NCI-H2171 treated with DMSO at 0.1 percent for 48 hours (cell line): ENCODE data around the gene NIM1K.
"Not testable (repeated sequence)": the region's sequence is repeated elsewhere in the genome, so short reads cannot be mapped to it uniquely, and the experiment has no call there.

Source experiments
- DNase-seq: peaks from one replicate; lab custom pipeline; 2025; lab: John Stamatoyannopoulos, UW

NIM1K gene

DNA sequence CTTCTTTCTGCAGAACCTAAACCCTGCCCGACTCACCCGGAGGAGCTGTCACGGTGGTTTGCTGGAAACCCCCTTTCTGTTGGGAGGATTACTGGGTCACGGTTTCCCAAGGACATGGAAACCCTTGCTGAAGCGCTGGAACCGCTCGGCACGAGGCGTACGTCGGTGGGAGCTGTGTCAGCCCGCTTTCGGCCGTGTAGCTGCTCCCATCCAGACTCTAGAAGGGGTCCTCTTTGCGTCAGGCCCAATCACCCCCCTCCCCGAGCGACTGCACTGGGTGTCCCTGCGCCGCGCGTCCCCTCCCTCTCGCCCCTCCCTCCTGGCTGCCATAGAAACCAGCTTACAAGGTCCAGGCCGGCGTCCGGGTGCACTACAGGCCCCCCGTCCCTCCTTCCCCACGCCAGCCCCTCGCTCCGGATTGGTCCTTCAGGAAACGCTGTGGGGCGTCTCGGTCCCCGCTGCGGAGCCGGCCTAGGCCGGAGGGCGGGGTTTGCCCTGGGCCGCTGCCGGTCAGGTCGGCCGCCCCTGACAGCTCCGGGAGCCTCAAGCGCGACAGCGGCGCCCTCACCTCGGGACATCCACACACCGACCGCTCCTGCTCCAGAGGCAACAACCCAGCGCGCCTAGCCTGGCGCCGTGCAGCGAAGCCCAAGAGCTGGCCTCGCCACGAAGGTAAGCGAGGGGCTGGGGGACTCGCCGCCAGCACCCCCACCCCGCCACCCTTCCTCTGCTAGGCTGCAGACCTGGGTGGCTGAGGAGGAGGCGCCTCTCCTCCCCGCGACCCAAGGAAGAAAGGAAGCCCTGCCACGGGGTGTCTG, at the start of gene NIM1K:
Gene NIM1K (plus strand): TSS at position 486 of the 818 bp plus-strand sequence. CDS start 53,551 bp downstream, outside the sequence.
- peak; percentile 43 for DNase-seq

DNA sequence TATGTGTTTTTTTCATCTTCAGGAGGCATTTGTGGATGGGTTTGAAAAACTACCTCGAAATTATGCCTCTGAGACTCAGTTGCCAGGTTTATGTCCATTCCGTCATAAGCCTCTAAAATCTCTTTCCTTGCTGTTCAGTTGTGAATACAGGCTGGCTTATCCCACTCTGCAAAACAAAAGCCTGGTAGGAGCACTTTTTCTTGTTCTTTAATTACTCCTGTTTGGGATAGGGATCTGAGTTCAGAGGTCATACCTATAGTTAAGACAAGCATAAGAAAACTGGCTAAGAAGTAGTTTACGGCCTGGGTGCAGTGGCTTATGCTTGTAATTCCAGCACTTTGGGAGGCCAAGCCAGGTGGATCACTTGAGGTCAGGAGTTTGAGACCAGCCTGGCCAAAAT, 47.0 kb upstream of the NIM1K start:
- no peak for DNase-seq

GRCh38 chr5:43146958-43147357, 45.1 kb upstream of the NIM1K start:
- no peak for DNase-seq

- no peak for DNase-seq
Measured at GRCh38 chr5:43148417-43148816, 43.6 kb upstream of the NIM1K start.

- no peak for DNase-seq
Measured at GRCh38 chr5:43149231-43149630, 42.8 kb upstream of the NIM1K start.

DNA sequence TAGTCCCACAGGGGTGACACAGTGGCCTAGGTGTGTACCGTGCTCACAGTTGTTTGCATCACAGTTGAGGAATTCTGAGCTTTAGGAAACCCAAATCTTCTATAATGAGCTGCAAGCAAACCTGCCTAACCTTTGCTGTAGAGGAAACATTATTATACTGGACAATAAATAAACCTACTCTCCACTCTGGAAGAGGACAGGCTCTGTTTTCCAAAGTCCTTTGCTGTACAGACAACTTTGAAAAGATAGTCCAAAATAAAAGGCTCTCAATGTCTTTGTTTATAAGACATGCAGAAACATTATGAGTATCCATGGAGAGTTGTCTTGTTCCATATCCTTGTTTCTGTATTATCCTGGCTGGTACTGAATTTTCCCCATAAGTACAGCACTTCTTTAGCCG, 42.0 kb upstream of the NIM1K start:
- DNase-seq, result no peak

- no peak for DNase-seq
Measured at GRCh38 chr5:43150748-43151147, 41.3 kb upstream of the NIM1K start.

GRCh38 chr5:43152946-43153345, 39.1 kb upstream of the NIM1K start:
- DNase-seq, result no peak

- DNase-seq, result no peak
Measured at GRCh38 chr5:43154469-43154868, 37.6 kb upstream of the NIM1K start.

DNA sequence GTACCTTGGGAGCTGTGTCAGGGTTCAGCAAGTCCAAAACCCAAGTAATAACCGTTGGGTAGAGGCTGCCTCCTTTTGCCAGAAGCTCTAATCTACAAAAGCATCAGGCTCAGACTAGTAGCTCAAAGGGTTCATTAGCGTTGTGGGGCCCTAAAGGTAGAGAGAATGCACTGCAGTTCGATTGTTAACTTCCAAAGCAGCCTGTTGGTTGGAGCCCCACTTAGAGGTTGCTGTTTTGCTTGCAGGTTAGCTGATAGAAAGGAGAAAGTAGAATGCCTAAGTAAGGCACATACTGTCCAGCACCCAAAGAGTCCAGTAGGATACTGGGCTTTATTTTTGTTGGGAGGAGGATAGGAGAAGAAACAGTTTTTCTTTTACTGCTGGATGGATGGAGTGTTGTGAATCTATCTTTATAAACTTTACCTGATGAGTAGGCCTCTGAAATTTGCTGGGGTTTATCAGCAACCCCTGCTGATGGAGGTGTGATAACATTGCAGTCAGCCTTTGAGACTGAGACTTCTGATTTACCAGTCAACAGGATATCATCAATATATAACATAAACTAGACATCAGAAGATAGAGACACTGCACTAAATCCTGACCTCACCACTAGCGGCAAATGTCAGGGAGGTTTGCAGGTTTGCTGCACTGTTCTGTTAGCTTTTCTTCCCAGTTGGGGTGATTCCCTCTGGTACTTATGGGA, 36.5 kb upstream of the NIM1K start:
- DNase-seq, result no peak

DNA sequence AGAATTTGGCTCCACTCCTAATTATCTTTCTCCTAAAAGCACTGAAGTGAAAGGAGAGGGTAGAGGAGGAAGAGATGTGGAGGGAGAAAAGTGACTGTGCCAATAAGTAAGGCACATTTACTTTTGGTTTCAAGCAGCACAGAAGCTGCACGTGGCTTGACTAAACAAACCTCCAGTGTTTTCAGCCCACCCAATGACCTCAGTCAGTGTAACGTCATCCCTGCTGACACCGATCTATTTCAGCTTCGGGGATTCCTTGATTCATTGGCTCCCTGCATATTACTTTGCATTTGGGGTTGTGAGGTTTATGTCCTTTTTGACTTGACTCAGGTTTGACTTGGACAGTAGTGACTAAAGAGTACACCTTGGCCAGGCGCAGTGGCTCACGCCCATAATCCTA, 35.6 kb upstream of the NIM1K start:
- no peak for DNase-seq

DNA sequence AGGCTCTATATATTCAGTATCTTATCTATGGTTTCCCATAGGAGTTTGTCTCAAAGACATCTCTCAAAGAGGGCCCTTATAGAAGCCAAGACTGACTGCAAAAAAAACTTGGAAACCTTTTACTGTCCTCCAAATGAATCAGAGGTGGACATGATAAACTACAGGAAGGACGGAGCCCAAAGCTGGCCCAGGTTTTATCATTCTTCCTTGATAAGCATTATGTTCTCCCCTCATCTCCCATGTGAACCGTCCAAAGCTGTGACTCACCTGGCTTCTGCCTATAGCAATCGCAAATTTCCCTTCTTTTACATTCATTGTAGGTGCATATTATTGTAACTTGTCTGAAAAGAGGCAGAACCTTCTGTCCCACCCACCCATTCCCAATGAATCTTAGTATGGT, 35.0 kb upstream of the NIM1K start:
- DNase-seq, result no peak

- no peak for DNase-seq
Measured at GRCh38 chr5:43161244-43161643, 30.8 kb upstream of the NIM1K start.

DNA sequence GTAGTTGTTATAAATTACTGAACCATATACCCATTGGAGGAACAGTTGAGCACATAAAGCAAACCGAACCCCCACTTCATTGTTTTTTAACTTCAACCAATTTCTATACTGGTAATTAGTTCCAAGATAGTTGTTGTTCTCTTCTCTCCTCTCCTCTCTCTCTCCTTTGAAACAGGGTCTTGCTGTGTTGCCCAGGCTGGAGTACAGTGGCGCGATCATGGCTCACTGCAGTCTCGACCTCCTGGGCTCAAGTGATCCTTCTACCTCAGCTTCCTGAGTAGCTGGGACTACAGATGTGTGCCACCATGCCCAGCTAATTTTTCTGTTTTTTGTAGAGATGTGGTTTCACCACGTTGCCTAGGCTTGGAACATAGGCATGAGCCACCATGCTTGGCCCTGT, 27.2 kb upstream of the NIM1K start:
- DNase-seq, result not testable (repeated sequence)

GRCh38 chr5:43165323-43165722, 26.7 kb upstream of the NIM1K start:
- DNase-seq, result no peak

DNA sequence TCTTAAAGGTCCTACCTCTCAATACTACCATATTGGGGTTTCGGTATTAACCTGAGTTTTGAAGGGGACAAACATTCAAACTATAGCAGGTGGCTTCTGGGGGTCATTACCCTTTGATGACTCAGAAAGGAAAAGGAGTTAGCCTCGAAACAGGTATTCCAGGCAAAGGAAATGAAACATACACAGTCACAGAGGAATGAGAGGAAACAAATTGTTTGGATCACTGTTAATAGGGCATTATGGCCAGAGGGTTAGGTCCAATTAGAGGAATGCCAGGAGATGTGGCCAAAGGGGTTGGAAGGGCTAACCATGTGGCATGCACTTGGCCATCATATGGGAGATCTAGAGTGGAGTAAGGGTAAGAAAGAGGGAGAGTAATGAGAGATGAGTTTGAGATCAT, 23.9 kb upstream of the NIM1K start:
- no peak for DNase-seq

DNA sequence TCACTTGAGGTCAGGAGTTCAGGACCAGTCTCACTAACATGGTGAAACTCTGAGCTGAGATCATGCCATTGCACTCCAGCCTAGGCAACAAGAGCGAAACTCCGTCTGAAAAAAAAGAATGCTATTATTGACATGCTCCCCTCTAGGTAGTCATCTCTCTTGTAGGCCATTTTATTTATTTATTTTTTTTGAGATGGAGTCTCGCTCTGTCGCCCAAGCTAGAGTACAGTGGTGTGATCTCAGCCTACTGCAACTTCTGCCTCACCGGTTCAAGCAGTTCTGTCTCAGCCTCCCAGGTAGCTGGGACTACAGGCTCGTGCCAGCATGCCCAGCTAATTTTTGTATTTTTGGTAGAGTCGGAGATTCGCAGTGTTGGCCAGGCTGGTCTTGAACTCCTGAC, 20.6 kb upstream of the NIM1K start:
- no peak for DNase-seq

- DNase-seq, result no peak
Measured at GRCh38 chr5:43171926-43172325, 20.1 kb upstream of the NIM1K start.

- DNase-seq, result no peak
Measured at GRCh38 chr5:43172779-43173178, 19.2 kb upstream of the NIM1K start.

DNA sequence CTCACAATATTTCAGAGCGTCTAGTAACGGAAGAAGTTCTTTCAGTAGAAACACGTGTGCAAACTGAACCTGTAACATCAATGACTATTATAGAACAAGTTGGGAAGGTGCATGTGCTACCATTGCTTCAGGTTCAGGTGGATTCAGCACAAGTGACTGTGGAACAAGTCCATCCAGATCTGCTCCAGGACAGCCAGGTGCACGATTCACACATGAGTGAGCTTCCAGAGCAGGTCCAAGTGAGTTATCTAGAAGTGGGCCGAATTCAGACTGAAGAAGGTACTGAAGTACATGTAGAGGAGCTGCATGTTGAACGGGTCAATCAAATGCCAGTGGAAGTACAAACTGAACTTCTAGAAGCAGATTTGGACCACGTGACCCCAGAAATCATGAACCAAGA, 17.4 kb upstream of the NIM1K start:
- DNase-seq, result no peak

- DNase-seq, result no peak
Measured at GRCh38 chr5:43179836-43180235, 12.2 kb upstream of the NIM1K start.

- DNase-seq, result no peak
Measured at GRCh38 chr5:43182421-43182820, 9.6 kb upstream of the NIM1K start.

DNA sequence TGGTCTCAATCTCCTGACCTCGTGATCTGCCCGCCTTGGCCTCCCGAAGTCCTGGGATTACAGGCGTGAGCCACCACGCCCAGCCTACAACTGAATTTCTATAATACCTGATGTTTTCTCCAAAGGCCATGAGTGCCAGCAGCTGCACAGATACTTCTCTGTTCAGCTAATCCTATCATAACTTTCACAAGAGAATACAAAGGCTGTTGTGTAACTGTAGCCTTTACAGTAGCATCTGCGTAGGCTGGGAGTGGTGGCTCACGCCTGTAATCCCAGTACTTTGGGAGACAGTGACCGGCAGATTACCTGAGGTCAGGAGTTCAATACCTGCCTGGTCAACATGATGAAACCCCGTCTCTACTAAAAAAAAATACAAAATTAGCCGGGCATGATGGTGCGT, 8.9 kb upstream of the NIM1K start:
- DNase-seq, result not testable (repeated sequence)
